ENCODE measurements around the gene SLC29A4. TPM values are rescaled to one million over a fixed set of nuclear protein-coding genes. Genes with fewer than 3 reads are reported as not detected.
"Not testable (repeated sequence)": the region's sequence is repeated elsewhere in the genome, so short reads cannot be mapped to it uniquely, and the experiment has no call there.

SLC29A4 gene
- total RNA-seq, 1 donor from 2014 or later = 7.9 TPM

DNA sequence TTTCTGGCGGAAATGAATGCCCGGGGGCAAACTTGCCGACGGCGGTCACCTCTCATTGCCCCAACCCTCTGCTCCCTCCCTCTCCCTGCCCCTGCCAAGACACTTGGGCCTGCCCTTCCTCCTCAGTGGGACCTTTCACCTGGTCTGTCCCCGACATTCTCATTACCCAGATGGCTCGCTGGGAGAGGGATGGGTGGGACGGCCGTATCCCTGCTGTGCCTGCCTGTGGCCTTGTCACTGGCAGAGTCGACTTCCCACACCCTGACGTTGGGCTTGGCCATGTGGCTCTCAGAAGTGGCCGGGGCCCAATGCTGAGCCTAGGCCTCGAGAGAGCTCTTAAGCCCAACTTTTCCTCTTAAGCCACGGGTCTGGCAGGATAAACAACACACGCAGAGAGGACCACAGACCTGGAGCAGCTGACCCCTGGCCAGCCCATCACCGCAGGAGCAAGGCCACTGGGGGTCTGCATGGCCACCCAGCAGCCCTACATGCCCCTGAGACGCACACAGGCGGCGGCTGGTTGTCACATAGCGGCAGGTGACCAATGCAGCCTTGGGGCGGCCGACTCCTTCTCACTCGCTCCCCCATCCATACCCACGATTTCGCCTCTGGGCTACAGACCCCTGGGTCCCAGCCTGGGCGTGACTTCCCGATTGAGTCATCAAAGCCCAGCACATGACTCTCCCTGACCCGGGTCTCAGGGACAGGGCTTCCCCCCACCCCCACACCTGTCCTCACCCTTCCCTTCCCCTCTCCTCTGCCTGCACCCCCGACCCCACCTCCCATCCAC, 40.1 kb downstream of the SLC29A4 start:
- H3K36me3 Mint-ChIP-seq (ENCODE audit: unreplicated experiment) = peaks cover 51% of the 10 kb centered on the region
- H3K4me1 Mint-ChIP-seq (ENCODE audit: unreplicated experiment) = no peaks in the 10 kb centered on the region
- H3K27ac Mint-ChIP-seq (ENCODE audit: unreplicated experiment) = no peak overlapping the region
- TF ChIP-seq, protein P1, sequence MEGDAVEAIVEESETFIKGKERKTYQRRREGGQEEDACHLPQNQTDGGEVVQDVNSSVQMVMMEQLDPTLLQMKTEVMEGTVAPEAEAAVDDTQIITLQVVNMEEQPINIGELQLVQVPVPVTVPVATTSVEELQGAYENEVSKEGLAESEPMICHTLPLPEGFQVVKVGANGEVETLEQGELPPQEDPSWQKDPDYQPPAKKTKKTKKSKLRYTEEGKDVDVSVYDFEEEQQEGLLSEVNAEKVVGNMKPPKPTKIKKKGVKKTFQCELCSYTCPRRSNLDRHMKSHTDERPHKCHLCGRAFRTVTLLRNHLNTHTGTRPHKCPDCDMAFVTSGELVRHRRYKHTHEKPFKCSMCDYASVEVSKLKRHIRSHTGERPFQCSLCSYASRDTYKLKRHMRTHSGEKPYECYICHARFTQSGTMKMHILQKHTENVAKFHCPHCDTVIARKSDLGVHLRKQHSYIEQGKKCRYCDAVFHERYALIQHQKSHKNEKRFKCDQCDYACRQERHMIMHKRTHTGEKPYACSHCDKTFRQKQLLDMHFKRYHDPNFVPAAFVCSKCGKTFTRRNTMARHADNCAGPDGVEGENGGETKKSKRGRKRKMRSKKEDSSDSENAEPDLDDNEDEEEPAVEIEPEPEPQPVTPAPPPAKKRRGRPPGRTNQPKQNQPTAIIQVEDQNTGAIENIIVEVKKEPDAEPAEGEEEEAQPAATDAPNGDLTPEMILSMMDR (IDR thresholded peaks at IDR 0.05) = no peak
- no peak for DNase-seq (ENCODE audit: extremely low spot score, unreplicated experiment)
- no peaks in the 10 kb centered on the region for H3K27me3 Mint-ChIP-seq (ENCODE audit: unreplicated experiment)
- peaks cover 10% of the 10 kb centered on the region for H3K9me3 Mint-ChIP-seq (ENCODE audit: unreplicated experiment)
- H3K4me3 Mint-ChIP-seq (ENCODE audit: unreplicated experiment) = no peak overlapping the region

DNA sequence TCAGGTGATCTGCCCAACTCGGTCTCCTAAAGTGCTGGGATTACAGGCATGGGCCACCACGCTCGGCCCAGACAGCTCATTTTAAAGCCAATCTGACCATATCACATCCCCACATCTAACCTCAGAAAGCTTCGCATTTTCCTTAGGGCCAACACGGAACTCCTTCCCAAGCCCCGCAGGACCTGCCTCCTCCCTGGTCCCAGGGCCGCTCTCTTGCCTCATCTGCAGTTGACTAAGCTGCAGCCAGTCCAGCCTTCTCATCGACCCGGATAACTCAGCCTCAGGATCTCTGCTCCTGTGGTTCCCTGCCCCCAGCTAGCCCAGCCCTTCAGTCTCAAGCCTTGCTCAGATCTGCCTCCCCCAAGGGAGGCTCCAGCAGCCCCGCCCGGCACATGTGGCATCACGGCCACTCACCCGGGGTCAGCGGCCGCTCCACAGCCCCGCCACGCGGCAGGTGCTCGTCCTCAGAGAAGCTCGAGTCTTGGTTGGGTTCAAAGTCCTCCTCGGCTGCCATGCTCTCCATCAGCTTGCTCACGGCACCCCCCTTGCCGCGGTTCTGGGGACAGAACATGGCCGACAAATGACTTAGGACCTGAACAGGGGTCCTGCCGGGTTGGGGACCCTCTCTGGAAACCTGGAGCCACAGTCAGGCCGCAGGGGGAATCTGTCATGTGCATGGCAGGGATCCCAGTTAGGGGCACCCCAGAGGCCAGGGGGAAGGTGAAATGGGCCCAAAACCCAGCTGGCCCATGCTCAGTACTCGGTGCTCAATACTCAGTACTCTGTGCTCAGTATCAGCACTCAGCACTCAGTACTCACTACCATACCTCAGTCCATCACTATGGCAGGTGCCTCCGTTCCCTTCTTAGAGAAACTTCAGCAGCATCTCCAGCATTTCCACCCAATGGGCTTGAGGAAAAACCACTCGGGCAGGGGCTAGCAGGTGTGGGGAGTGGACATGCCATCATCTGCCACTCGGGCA, 41.3 kb downstream of the SLC29A4 start:
- not testable (repeated sequence) for H3K4me3 Mint-ChIP-seq (ENCODE audit: unreplicated experiment); DNase-seq (ENCODE audit: extremely low spot score, unreplicated experiment)

DNA sequence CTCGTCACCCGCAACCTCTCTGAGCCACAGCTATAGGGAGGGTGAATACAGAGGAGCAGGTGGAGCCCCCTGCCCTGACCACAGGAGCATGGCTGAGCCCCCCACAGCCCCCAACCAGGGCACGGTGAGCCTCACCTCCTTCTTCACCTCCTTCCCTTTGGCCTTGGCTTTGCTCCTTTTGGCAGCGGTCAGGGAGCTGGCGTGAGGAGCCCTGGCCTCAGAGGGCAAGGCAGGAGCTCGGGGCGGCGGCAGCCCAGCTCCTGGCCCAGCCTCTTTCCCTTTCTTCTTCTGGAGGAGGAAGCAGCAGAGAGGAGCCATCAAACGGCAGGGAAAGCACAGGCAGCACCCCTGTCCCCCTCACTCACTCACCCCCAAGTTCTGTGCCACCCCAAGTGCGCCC, 42.2 kb downstream of the SLC29A4 start:
- H3K4me1 Mint-ChIP-seq (ENCODE audit: unreplicated experiment) = no peaks in the 10 kb centered on the region
- no peaks in the 10 kb centered on the region for H3K9me3 Mint-ChIP-seq (ENCODE audit: unreplicated experiment)
- peak overlapping the region; percentile 23 for H3K27ac Mint-ChIP-seq (ENCODE audit: unreplicated experiment)
- no peak for DNase-seq (ENCODE audit: extremely low spot score, unreplicated experiment)
- peaks cover 33% of the 10 kb centered on the region for H3K36me3 Mint-ChIP-seq (ENCODE audit: unreplicated experiment)
- TF ChIP-seq, protein P1 (IDR thresholded peaks at IDR 0.05) = no peak
- H3K4me3 Mint-ChIP-seq (ENCODE audit: unreplicated experiment) = no peak overlapping the region
- no peaks in the 10 kb centered on the region for H3K27me3 Mint-ChIP-seq (ENCODE audit: unreplicated experiment)

More for the DNA sequence above, 41.3 kb downstream of the SLC29A4 start:
- H3K36me3 Mint-ChIP-seq (ENCODE audit: unreplicated experiment) = peaks cover 39% of the 10 kb centered on the region
- not testable (repeated sequence) for H3K27ac Mint-ChIP-seq (ENCODE audit: unreplicated experiment); H3K4me1 Mint-ChIP-seq (ENCODE audit: unreplicated experiment); H3K27me3 Mint-ChIP-seq (ENCODE audit: unreplicated experiment); H3K9me3 Mint-ChIP-seq (ENCODE audit: unreplicated experiment)

DNA sequence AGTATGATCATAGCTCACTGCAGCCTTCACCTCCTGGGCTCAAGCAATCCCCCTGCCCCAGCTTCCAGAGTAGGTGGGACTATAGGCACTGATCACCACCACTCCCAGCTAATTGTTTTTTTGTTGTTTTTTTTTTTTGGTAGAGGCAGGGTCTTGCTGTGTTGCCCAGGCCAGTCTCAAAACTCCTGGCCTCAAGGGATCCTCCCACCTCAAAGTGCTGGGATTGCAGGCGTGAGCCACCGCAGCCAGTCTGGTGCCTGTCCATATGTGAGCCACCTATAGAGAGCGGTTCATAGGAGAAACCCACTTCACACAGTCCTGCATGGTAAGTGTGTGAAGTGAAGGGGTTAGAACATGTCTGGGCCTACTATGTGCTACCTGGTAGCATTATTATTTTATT, 47.5 kb downstream of the SLC29A4 start:
- Mint-ChIP-seq H3K4me1 (ENCODE audit: unreplicated experiment) (peaks cover 3% of the 10 kb centered on the region), H3K27ac (ENCODE audit: unreplicated experiment) (no peak overlapping the region)

DNA sequence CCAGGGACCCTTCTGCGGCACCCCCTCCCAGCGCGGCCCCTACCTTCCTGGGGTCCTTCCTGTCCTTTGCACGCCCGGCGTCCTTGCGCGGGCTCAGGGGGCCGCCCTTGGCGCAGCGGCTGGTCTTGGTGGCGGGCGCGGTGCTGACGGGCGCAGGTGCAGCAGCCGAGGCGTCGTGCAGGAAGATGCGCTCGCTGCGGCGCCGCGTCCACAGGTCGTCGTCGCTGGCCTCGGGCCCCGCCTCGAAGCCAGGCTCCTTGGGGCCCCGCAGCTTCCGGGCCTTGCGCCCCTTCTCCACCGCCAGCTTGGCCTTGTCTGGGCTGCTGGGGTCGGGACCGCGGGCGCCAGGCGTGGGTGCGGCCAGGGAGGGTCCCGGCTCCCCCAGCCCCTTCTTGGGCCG, 49.8 kb downstream of the SLC29A4 start:
- H3K27me3 Mint-ChIP-seq (ENCODE audit: unreplicated experiment) = no peaks in the 10 kb centered on the region
- no peak for DNase-seq (ENCODE audit: extremely low spot score, unreplicated experiment)
- no peak overlapping the region for H3K4me3 Mint-ChIP-seq (ENCODE audit: unreplicated experiment)
- H3K27ac Mint-ChIP-seq (ENCODE audit: unreplicated experiment) = no peak overlapping the region
- H3K9me3 Mint-ChIP-seq (ENCODE audit: unreplicated experiment) = no peaks in the 10 kb centered on the region
- H3K36me3 Mint-ChIP-seq (ENCODE audit: unreplicated experiment) = peaks cover 44% of the 10 kb centered on the region
- TF ChIP-seq, protein P1 (IDR thresholded peaks at IDR 0.05) = no peak
- H3K4me1 Mint-ChIP-seq (ENCODE audit: unreplicated experiment) = peaks cover 3% of the 10 kb centered on the region

More for the DNA sequence above, 47.5 kb downstream of the SLC29A4 start:
- TF ChIP-seq, protein P1 (IDR thresholded peaks at IDR 0.05) = no peak
- no peak for DNase-seq (ENCODE audit: extremely low spot score, unreplicated experiment)
- H3K4me3 Mint-ChIP-seq (ENCODE audit: unreplicated experiment) = no peak overlapping the region
- peaks cover 32% of the 10 kb centered on the region for H3K36me3 Mint-ChIP-seq (ENCODE audit: unreplicated experiment)
- no peaks in the 10 kb centered on the region for H3K27me3 Mint-ChIP-seq (ENCODE audit: unreplicated experiment)
- H3K9me3 Mint-ChIP-seq (ENCODE audit: unreplicated experiment) = no peaks in the 10 kb centered on the region
